Esophagus squamous epithelium (tissue), 4 donors: ENCODE measurements around the gene SQOR.

Source experiments
- CTCF ChIP-seq, 6 experiments: fragments of 450-650 bp in 4 of 6; fragments of 200-600 bp in 2 of 6; sonication (generic) in 2 of 6; IDR thresholded peaks; one replicate each; pipeline ENCODE4 v1.5.1; 2016 to 2019; ENCODE audit warnings: antibody characterized with exemption in 6 of 6, mild to moderate bottlenecking in 4 of 6, moderate library complexity in 4 of 6
- POLR2A ChIP-seq, 4 donors: fragments of 450-650 bp; IDR thresholded peaks; one replicate each; pipeline ENCODE4 v1.6.1; 2017; ENCODE audit warnings: antibody characterized with exemption in 4 of 4, mild to moderate bottlenecking in 4 of 4, moderate library complexity in 3 of 4

DNA sequence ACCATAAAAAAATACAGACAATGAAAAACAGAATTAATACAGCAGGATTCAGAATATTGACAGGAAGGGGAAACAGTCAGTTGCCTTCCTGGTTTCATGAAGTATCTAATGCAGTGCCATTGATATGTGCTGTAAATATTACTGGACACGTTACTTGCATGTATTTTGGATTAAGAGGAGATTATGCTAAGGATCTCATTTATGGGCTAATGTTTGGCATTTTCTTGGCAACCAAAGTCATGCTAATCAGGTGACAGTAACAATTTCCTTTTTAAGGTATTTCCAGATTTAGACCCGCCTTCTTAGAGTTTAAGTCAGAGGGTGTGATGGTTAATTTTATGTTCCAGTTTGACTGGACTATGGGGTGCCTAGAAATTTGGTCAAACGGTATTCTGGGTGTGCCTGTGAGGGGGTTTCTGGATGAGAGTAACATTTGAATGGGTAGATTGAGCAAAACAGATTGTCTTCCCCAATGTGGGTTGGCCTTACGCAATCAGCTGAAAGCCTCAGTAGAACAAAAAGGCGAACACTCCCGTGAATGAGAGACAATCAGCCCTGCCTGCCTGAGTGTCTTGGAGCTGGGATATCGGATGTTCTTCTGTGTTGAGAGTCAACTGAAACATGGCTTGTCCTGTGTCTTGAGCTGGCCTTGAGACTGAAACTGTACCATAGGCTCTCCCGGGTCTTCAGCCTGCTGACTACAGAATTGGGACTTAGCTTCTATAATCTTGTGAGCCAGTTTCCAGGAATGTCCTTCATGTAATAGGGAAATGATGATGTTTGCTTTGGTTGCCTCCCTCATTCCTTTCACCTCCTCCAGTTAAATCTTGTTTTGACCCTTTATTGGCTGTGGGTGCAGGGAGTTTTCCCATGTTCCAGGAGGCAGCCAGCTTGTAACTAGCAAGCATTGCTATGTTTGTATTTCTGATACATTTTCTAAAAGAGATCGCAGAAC is 10.5 kb downstream of the SQOR start:
- TF ChIP-seq CTCF (IDR thresholded peaks at IDR 0.05) (no peak), POLR2A (IDR thresholded peaks at IDR 0.05) (no peak)
